Vagina (tissue), 2 donors: ENCODE results near the gene FAM76B.

ENCODE experiments used
- POLR2A ChIP-seq, 2 donors: fragments of 450-650 bp; IDR thresholded peaks; one replicate each; pipeline ENCODE4 v1.6.1; 2017; ENCODE audit warnings: antibody characterized with exemption in 2 of 2, mild to moderate bottlenecking in 2 of 2, moderate library complexity in 2 of 2
- POLR2AphosphoS5 ChIP-seq, 2 donors: sonication (generic); formaldehyde crosslinking; IDR thresholded peaks; one replicate each; pipeline ENCODE4 v1.9.0; 2017; ENCODE audit warnings: antibody characterized with exemption in 2 of 2, mild to moderate bottlenecking in 2 of 2, low read depth in 1 of 2; ENCODE audit not compliant: insufficient read depth in 1 of 2
- TF ChIP-seq, protein P1 (sequence below), 3 experiments: fragments of 450-650 bp in 2 of 3; fragments of 200-600 bp in 1 of 3; sonication (generic) in 1 of 3; IDR thresholded peaks; one replicate each; pipeline ENCODE4 v1.5.1; 2017 to 2019; ENCODE audit warnings: antibody characterized with exemption in 3 of 3, mild to moderate bottlenecking in 2 of 3, moderate library complexity in 2 of 3

DNA sequence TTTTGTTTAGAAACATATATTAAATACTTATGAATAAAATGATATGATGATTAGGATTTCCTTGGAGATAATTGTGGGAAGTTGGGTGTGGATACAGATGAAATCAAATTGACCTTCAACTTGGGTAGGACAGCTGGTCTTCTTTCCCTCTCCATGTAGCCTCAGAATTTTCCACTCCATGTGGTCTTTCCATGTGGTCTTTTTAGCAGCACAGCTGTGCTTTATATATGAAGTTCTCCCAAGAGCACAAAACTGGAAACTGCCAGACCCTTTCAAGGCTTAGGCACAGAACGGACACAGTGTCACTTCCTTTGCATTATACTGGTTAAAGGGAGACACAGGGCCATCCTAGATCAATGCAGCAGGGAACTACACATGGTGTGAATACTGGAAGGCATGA is 28.6 kb downstream of the FAM76B start:
- no peak for TF ChIP-seq POLR2A (IDR thresholded peaks at IDR 0.05)
- TF ChIP-seq, protein P1, sequence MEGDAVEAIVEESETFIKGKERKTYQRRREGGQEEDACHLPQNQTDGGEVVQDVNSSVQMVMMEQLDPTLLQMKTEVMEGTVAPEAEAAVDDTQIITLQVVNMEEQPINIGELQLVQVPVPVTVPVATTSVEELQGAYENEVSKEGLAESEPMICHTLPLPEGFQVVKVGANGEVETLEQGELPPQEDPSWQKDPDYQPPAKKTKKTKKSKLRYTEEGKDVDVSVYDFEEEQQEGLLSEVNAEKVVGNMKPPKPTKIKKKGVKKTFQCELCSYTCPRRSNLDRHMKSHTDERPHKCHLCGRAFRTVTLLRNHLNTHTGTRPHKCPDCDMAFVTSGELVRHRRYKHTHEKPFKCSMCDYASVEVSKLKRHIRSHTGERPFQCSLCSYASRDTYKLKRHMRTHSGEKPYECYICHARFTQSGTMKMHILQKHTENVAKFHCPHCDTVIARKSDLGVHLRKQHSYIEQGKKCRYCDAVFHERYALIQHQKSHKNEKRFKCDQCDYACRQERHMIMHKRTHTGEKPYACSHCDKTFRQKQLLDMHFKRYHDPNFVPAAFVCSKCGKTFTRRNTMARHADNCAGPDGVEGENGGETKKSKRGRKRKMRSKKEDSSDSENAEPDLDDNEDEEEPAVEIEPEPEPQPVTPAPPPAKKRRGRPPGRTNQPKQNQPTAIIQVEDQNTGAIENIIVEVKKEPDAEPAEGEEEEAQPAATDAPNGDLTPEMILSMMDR (IDR thresholded peaks at IDR 0.05) = no peak
- TF ChIP-seq POLR2AphosphoS5 (IDR thresholded peaks at IDR 0.05; ENCODE audit: insufficient read depth in 1 of 2, low read depth in 1 of 2) = no peak
